NCI-H526 treated with DMSO at 0.1 percent for 48 hours (cell line): Measurements from ENCODE around the gene GBP1.
"Not testable (repeated sequence)": the region's sequence is repeated elsewhere in the genome, so short reads cannot be mapped to it uniquely, and the experiment has no call there.

ENCODE experiments used
- DNase-seq: peaks from one replicate; lab custom pipeline; 2025; lab: John Stamatoyannopoulos, UW

The GBP1 gene, protein sequence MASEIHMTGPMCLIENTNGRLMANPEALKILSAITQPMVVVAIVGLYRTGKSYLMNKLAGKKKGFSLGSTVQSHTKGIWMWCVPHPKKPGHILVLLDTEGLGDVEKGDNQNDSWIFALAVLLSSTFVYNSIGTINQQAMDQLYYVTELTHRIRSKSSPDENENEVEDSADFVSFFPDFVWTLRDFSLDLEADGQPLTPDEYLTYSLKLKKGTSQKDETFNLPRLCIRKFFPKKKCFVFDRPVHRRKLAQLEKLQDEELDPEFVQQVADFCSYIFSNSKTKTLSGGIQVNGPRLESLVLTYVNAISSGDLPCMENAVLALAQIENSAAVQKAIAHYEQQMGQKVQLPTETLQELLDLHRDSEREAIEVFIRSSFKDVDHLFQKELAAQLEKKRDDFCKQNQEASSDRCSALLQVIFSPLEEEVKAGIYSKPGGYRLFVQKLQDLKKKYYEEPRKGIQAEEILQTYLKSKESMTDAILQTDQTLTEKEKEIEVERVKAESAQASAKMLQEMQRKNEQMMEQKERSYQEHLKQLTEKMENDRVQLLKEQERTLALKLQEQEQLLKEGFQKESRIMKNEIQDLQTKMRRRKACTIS

DNA sequence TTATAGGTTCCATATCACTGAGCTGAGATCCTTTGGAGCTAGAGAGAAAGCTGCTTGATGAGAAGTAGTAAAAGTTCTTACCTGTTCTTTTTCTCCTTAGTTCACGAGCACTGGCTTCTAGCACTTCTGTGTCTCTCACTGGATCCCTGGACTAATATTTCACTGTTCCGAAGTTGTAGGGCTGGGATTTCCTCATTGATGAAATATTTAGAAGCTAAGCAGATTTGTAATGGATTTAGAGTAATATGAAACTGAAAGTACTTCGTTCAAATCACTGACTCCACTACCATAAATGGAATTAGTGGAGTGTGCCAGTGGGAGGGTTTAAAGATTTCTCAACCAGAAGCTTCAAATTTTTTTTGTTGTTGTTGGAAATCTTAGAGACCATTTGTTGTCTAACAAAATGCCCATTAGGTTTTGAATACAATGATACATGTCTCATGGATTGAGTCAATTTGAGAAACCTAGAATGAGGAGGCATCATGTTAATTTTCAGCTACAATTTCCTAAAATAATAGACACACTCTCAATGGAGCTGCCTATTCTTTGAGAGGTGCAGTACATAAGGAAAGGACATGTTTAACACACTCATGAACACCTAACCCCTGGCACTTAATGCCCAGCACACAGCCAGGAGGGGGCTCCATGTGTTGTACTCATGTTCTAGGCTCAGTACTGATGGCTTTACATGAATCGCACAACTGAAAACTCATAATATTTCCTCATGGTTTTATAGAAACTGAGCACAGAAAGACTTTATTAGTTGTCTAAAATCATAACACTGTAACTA lies at the start of gene GBP1:
GBP1 (minus strand) TSS at position 130 of the 790 bp plus-strand sequence. CDS start 1,974 bp downstream, outside the sequence.
- DNase-seq: no peak

GRCh38 chr1:89114662-89115061 lies 49.7 kb upstream of the GBP1 start:
- no peak for DNase-seq

DNA sequence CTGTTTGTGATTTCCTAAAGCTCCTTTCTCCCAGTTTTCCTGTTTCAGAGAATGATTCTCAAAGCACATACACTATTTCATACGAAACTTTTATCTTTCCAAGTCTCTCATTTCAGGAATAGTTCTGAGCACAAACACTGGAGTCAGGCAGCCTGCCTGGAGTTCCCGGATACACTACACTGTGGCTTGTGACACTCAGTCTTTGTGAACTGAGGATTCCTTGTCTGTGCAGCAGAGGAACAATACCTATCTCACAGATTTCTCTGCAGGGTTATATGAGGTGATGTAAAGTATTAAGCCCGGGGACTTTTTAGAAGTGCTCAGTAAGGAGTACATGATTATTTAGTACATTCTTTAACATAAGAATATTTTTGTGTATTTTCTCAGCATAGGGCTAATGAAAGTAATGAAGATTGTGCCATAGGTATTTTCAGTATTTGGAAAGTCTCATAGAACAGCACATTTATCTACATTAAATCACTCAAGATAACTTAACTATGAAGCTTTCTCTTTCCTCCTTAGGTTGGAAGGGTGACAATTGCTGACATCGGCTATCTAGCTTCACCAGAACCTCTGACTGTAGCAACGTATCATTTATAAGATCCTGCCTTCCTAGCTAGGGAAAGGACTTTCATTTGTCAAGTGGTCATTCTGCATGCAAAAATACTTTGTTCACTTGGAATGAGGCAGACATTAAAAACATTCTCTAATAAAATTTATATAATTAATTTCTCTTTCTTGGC lies 48.0 kb upstream of the GBP1 start:
- no peak for DNase-seq

- DNase-seq: no peak
Measured at GRCh38 chr1:89104687-89105086, 39.7 kb upstream of the GBP1 start.

DNA sequence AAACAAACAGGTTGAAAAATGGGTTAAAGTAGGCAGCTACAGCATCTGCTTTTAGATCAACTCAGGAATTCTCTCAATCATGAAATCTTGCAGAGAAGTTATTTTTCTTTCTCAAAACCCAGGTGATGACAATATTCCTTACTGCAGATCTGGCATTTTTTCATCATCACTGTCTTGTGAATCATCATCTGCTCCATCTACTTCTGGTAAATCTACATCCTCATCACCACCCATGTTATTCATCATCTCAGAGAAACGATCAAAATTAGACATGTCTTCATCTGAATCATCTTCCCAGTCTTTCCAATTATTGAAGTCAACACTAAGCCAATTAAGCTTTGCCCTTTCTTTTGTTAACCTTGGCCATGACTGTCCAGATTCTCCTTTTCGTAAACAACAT lies 39.1 kb upstream of the GBP1 start:
- DNase-seq: no peak

DNA sequence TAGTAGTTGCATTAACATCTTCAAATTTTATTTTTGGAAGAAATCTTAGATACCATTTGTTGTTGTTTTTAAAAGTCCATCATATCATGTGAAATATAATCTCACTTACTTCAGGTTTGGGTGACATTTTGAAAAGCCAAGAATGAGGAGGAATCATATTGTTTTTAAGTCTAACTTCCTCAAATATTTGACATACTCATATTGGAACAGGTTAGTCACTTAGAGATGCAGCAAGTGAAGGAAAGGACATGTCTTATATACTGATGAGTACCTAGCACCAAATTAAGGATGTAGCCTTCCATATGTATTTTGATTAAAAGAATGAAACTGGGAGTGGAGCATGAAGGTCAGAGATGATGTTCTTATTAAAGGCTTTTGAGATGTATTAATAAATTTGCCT lies 37.0 kb upstream of the GBP1 start:
- no peak for DNase-seq

DNA sequence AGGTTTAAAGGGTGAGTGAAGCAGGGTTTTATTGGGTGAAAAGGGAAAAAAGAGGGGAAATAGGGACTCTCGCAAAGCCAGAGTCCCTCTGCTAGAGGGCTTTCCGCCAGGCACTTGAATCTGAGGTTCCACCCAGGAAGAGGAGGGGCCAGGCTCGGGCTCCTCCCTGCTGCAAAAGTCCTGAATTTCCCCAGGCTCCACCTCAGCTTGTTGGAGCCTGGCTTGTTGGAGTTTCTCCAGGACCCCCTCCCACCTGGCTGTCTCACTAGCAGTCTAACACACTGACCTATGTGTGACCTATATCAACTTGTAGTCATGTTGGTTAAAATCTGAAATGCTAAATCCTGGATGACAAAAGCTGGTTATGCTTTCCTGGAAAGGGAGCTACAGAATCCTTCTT lies 35.4 kb upstream of the GBP1 start:
- no peak for DNase-seq

- no peak for DNase-seq
Measured at GRCh38 chr1:89098857-89099256, 33.8 kb upstream of the GBP1 start.

DNA sequence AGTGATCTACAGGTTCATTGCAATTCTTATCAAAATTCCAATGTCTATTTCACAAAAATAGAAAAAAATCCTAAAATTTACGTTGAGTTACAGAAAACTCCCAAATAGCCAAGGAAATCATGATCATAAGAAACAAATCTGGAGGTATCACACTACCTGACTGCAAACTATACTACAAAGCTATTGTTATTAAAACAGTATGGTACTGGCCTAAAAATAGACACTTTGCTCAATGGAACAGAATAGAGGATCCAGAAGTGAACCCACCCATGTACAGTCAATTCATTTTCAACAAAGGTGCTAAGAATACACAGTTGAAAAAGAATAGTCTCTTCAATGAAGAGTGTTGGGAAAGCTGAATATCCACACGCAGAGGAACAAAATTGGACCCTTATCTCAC lies 30.7 kb upstream of the GBP1 start:
- no peak for DNase-seq

- DNase-seq: no peak
Measured at GRCh38 chr1:89089962-89090361, 25.0 kb upstream of the GBP1 start.

GRCh38 chr1:89088572-89088971 lies 23.6 kb upstream of the GBP1 start:
- no peak for DNase-seq

GRCh38 chr1:89087241-89087640 lies 22.2 kb upstream of the GBP1 start:
- no peak for DNase-seq

DNA sequence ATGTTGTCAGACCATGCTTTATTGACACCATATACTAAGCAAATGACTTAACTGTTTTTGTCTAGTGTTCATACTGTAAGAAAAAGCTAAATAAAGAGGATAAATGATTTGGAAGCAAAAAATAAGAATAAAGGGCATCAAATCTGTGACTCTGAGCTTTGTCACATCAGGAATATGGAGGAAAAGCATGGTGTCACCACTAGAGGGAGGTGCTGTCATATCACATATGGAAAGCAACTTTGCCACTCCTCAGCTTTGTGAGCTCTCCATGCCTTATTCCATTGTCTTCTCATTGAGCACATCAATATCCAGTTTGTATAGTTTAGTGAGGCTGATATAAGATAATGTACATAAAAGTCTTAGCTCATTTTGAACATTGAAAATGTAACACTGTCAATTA lies 20.8 kb upstream of the GBP1 start:
- DNase-seq: no peak

DNA sequence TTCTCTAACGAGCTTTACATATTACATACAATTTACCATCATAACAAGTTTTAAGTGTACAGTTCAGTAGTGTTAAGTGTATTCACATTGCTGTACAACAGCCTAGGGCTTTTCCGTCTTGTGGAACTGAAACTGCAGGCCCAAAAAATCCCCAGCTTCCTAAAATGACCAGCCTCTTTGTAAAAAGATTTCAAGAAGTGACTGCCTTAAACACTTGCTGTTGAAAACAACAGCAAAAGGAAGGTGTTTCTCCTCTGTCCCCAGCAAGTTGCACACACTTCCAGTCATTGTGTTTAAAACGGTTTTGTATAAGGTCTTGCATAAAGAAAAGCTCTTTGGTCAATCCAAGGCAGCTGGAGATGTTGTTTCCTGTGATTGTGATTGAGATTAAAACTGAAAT lies 16.0 kb upstream of the GBP1 start:
- DNase-seq: no peak

GRCh38 chr1:89080068-89080467 lies 15.1 kb upstream of the GBP1 start:
- DNase-seq: not testable (repeated sequence)

DNA sequence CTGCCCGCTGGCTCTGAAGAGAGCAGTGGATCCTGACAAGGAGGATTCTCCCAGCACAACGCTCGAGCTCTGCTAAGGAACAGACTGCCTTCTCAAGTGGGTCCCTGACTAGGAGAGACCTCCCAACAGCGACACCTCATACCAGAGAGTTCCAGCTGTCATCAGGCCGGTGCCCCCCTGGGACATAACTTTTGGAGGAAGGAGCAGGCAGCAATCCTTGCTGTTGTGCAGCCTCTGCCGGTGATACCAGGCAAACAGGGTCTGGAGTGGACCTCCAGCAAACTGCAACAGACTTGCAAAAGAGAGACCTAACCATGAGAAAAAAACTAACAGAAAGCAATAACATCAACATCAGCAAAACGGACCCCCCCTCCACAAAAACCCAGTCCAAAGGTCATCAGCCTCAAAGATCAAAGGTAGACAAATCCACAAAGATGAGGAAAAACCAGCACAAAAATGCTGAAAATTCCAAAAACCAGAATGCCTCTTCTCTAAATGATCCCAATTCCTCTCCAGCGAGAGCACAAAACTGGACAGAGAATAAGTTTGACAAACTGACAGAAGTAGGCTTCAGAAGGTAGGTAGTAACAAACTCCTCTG lies 7.6 kb upstream of the GBP1 start:
- DNase-seq: not testable (repeated sequence)

DNA sequence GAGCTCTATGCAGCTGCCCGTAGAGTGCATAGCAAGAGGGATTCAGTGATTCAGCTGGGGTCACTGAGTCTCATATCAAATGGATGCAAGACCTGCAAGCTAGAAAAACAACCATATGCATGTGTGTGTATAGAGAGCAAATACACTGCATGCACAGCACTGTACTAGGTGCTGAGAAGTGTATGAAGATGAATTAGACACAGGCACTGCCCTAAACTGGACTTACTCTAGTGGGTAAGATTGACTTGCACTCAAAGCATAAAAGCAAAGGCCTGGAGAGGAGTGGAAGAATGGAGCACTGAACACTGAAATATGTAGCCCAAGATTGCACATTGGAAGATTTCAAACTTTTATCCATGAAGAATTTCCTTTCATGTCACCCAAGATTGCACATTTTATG lies 5.5 kb upstream of the GBP1 start:
- DNase-seq: no peak

DNA sequence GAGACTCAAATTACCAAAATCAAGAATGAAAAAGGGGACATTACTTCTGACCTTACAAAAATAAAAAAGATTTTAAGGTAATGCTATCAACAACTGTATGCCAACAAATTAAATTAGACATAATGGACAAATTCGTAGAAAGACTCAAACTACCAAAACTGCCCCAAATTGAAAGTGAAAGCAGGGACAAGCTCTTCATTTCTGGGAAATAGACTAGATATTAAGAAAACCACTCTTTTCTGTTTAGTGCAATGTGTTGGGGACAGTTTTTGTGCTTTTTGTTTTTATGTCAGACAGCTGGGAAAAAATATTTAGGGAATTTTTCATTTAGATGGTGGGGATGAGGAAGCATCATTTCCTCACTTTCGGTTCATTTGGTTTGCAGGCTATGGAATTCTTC lies 4.9 kb upstream of the GBP1 start:
- DNase-seq: no peak

- DNase-seq: no peak
Measured at GRCh38 chr1:89068291-89068690, 3.3 kb upstream of the GBP1 start.

- DNase-seq: no peak
Measured at GRCh38 chr1:89064632-89065031, 376 bp downstream of the GBP1 start.

DNA sequence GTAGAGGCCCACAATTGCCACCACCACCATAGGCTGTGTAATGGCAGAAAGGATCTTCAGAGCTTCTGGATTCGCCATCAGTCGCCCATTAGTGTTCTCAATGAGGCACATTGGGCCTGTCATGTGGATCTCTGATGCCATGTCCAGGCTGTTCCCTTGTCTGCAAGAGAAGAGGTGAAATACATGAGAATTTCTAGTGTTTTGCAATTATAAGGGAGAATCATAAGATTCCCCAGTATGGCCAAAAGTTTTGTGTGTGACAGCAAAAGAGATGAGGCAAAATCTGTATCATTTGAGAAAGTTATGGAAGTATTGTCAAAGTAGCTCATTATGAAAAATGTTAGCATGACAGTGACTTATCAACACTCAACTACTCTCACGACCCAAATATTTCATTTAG lies 1.9 kb downstream of the GBP1 start:
- no peak for DNase-seq

GRCh38 chr1:89060091-89060490 lies 4.9 kb downstream of the GBP1 start:
- no peak for DNase-seq
